Measurements from ENCODE around the gene MYOD1.

The MYOD1 gene

GRCh38 chr11:17767301-17767885, 48.0 kb downstream of the MYOD1 start:
- in situ Hi-C loops (cut with MboI; ENCODE audit: low sequenced_read_pairs) = no loop called here

GRCh38 chr11:17767914-17768313, 48.5 kb downstream of the MYOD1 start:
- in situ Hi-C loops (cut with MboI; ENCODE audit: low sequenced_read_pairs) = no loop called here

GRCh38 chr11:17768547-17768946, 49.2 kb downstream of the MYOD1 start:
- in situ Hi-C loops (cut with MboI; ENCODE audit: low sequenced_read_pairs) = no loop called here

DNA sequence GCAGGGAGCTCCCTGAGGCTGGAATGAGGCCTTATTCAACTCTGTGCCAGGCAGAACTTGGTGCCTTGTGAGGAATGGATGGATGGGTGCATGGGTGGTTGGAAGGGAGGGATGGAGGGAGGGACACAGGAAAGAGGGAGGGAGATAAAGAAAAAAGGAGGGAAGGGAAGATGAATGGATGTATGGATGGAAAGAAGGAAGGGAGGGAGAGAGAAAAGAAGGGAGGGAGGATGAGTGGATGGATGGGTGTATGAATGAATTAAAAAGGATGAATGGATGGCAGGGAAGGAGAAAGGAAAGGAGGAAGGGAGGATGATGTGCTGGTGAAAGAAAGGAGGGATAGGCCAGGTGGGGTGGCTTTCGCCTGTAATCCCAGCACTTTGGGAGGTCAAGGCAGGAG, 49.8 kb downstream of the MYOD1 start:
- in situ Hi-C loops (cut with MboI; ENCODE audit: low sequenced_read_pairs) = no loop called here

DNA sequence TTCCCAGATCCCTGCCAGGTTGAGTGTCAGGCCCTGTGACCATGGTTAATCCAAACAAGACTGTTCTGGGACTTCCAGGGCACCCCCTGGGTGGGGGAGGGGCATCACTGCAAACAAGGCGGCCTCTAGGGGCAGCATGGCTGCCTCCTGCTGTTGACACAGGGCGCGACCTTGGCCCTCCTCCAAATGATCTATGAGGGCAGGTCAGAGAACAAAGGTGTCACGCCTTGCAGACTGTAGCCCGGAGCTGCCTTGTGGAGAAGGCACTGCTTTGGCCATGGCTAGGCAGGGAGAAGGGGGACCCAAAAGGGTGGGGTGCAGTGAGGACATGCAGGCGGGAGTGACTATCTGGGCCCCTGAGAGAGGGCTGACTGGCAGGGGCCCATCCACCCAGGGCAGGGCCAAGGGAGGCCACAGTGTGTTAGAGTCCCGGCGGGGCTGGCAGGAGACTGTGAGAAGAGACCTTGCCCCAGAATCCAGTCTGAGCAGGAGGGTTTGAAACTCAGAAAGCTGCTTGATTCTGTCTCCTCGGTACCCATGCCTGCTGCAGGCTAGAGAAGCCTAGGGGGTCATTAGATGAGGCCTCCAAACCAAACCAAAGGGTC, 50.8 kb downstream of the MYOD1 start:
- in situ Hi-C loops (cut with MboI; ENCODE audit: low sequenced_read_pairs) = no loop called here

DNA sequence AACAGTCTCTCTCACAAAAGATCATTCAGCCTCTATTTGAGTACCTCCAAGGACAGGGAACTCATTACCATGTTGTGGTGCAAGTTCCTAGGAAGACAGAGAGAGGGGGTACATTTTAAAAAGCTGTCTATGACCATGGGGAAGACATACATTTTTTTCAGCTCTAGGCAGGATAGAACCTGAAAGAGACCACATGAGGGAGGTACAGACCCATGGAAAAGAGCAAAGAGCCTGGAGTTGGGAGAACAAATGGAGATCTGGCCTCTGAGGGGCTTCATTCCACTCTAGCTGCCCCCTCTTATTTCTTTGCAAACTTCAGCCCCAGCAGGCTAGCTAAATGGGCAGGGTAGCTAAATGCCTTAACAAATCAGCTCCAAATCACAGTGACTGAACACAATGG, 51.5 kb downstream of the MYOD1 start:
- in situ Hi-C loops (cut with MboI; ENCODE audit: low sequenced_read_pairs) = no loop called here

DNA sequence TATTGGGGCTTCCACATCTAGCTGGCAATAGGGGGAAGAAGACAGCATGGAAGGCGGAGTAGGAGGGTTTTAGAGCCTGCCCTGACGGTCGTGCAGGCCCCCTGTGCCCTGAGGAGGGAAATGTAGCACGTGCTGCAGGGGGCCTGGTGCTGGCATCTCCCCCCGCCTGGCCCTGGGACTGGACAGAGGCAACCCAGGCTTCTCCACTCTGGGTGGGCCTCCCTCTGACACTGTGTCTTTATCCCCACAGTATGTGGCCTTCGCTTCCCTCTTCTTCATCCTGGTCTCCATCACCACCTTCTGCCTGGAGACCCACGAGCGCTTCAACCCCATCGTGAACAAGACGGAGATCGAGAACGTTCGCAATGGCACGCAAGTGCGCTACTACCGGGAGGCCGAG, 52.0 kb downstream of the MYOD1 start:
- in situ Hi-C loops (cut with MboI; ENCODE audit: low sequenced_read_pairs) = no loop called here

All from HL-60/S4 treated with retinoic acid at 250 ng/mL for 4 days and 3 days (cell line).